GM23338 (cell line): ENCODE results near the gene MYO3B. TPM values are rescaled to one million over a fixed set of nuclear protein-coding genes. Genes with fewer than 3 reads are reported as not detected.

Experiments used
- ATAC-seq: fragments of 200-7000 bp; cut with Tn5 transposase; 3 replicates; pipeline ENCODE4 v1.9.1; 2020
- DNase-seq: peaks from one replicate; pipeline ENCODE4 v3.0.0-alpha.2; 2015; ENCODE audit warnings: low spot score
- H2AFZ ChIP-seq: fragments of 200-600 bp; sonication (generic); 2 replicates; pipeline ENCODE4 v1.8.0; 2016; ENCODE audit warnings: antibody characterized with exemption, mild to moderate bottlenecking, moderate library complexity
- H3F3A ChIP-seq: fragments of 200-600 bp; sonication (generic); replicated peaks from 2 replicates; pipeline ENCODE4 v1.8.0; 2017; ENCODE audit warnings: antibody characterized with exemption, mixed run types, low read depth
- H3K27ac ChIP-seq: fragments of 200-600 bp; sonication (generic); 2 replicates; pipeline ENCODE4 v1.6.1; 2016; ENCODE audit warnings: low read depth
- H3K27me3 ChIP-seq: fragments of 200-600 bp; sonication (generic); 2 replicates; pipeline ENCODE4 v1.8.0; 2016; ENCODE audit warnings: mild to moderate bottlenecking, mixed run types, moderate library complexity; ENCODE audit not compliant: insufficient read depth
- H3K36me3 ChIP-seq: fragments of 200-600 bp; sonication (generic); 2 replicates; pipeline ENCODE4 v1.8.0; 2016; ENCODE audit warnings: mild to moderate bottlenecking; ENCODE audit not compliant: insufficient read depth
- H3K4me1 ChIP-seq: fragments of 200-600 bp; sonication (generic); 2 replicates; pipeline ENCODE4 v1.8.0; 2016; ENCODE audit warnings: mild to moderate bottlenecking, moderate library complexity; ENCODE audit not compliant: insufficient read depth
- H3K4me2 ChIP-seq: fragments of 200-600 bp; sonication (generic); 2 replicates; pipeline ENCODE4 v1.7.1; 2017; ENCODE audit warnings: mixed run types
- H3K4me3 ChIP-seq: fragments of 200-600 bp; sonication (generic); 2 replicates; pipeline ENCODE4 v1.6.1; 2016; ENCODE audit warnings: mixed run types
- H3K79me2 ChIP-seq: fragments of 200-600 bp; sonication (generic); replicated peaks from 2 replicates; pipeline ENCODE4 v1.8.0; 2017; ENCODE audit warnings: mild to moderate bottlenecking; ENCODE audit not compliant: insufficient read depth
- H3K9me2 ChIP-seq: fragments of 200-600 bp; sonication (generic); 2 replicates; pipeline ENCODE4 v1.8.0; 2017; ENCODE audit not compliant: insufficient read depth
- H4K20me1 ChIP-seq: fragments of 200-600 bp; sonication (generic); replicated peaks from 2 replicates; pipeline ENCODE4 v1.8.0; 2017; ENCODE audit warnings: mild to moderate bottlenecking; ENCODE audit not compliant: insufficient read depth
- H3K27ac Mint-ChIP-seq: 2 replicates; pipeline ENCODE4 v1.8.0; 2020; ENCODE audit warnings: inconsistent platforms, mild to moderate bottlenecking, moderate library complexity, mixed read lengths
- H3K27me3 Mint-ChIP-seq: 3 replicates; pipeline ENCODE4 v1.8.0; 2022; ENCODE audit warnings: low read depth, mild to moderate bottlenecking, moderate library complexity, mixed read lengths, inconsistent platforms; ENCODE audit not compliant: insufficient read depth, poor library complexity
- H3K36me3 Mint-ChIP-seq: 3 replicates; pipeline ENCODE4 v1.8.0; 2021; ENCODE audit warnings: low read depth, mild to moderate bottlenecking, inconsistent platforms, moderate library complexity, mixed read lengths
- H3K4me1 Mint-ChIP-seq: 3 replicates; pipeline ENCODE4 v1.8.0; 2020; ENCODE audit warnings: mild to moderate bottlenecking, inconsistent platforms, mixed read lengths
- H3K4me3 Mint-ChIP-seq: 3 replicates; pipeline ENCODE4 v1.8.0; 2021; ENCODE audit warnings: moderate library complexity, mild to moderate bottlenecking, inconsistent platforms, mixed read lengths
- H3K9me3 Mint-ChIP-seq: 3 replicates; pipeline ENCODE4 v1.8.0; 2020; ENCODE audit warnings: moderate library complexity, mild to moderate bottlenecking, inconsistent platforms, mixed read lengths
- CREB1 ChIP-seq: fragments of 250-450 bp; sonication (Bioruptor Pico); IDR thresholded peaks from 2 replicates; pipeline ENCODE4 v1.5.0; 2020; ENCODE audit warnings: low read depth, mild to moderate bottlenecking, moderate library complexity
- ETS1 ChIP-seq: IDR thresholded peaks from 2 replicates; pipeline ENCODE4 v1.6.1; 2016; ENCODE audit warnings: antibody characterized with exemption
- EZH2 ChIP-seq: fragments of 200-600 bp; sonication (generic); IDR thresholded peaks from one replicate; pipeline ENCODE4 v1.8.0; 2017; ENCODE audit warnings: antibody characterized with exemption, mild to moderate bottlenecking, low read depth; ENCODE audit not compliant: unreplicated experiment
- EZH2phosphoT487 ChIP-seq: fragments of 200-600 bp; sonication (generic); IDR thresholded peaks from one replicate; pipeline ENCODE4 v1.8.1; 2018; ENCODE audit warnings: antibody characterized with exemption; ENCODE audit not compliant: unreplicated experiment
- JUNB ChIP-seq: IDR thresholded peaks from one replicate; pipeline ENCODE4 v1.6.1; 2016; ENCODE audit warnings: antibody characterized with exemption; ENCODE audit not compliant: unreplicated experiment
- NANOG ChIP-seq: IDR thresholded peaks from 2 replicates; pipeline ENCODE4 v1.6.1; 2016; ENCODE audit warnings: antibody characterized with exemption, borderline replicate concordance
- POLR2AphosphoS5 ChIP-seq: IDR thresholded peaks from 2 replicates; pipeline ENCODE4 v1.6.1; 2016; ENCODE audit warnings: antibody characterized with exemption, low read depth
- REST ChIP-seq: IDR thresholded peaks from one replicate; pipeline ENCODE4 v1.6.1; 2018; ENCODE audit warnings: antibody characterized with exemption; ENCODE audit not compliant: unreplicated experiment
- STAT1 ChIP-seq: IDR thresholded peaks from one replicate; pipeline ENCODE4 v1.6.1; 2016; ENCODE audit warnings: antibody characterized with exemption; ENCODE audit not compliant: unreplicated experiment
- ZNF114 ChIP-seq: fragments of 250-450 bp; sonication (Bioruptor Pico); IDR thresholded peaks from 2 replicates; pipeline ENCODE4 v1.5.0; 2020; ENCODE audit warnings: mild to moderate bottlenecking, moderate library complexity
- ZNF331 ChIP-seq: fragments of 250-450 bp; sonication (Bioruptor Pico); IDR thresholded peaks from 2 replicates; pipeline ENCODE4 v1.5.0; 2020; ENCODE audit warnings: low read depth, mild to moderate bottlenecking, moderate library complexity
- ZNF462 ChIP-seq: fragments of 250-450 bp; sonication (Bioruptor Pico); IDR thresholded peaks from 2 replicates; pipeline ENCODE4 v1.5.0; 2020; ENCODE audit warnings: mild to moderate bottlenecking, moderate library complexity
- polyA plus RNA-seq: library from polyadenylated mRNA; unstranded; fragments of >200 nt; fragmentation: Nextera tagmentation; extraction: Ambion mirVana; gene quantifications from 2 replicates; pipeline ENCODE4 v1.2.1, GENCODE V29; 2016
- total RNA-seq: library from RNA; depleted of rRNA; stranded (reverse); fragments of >200 nt; shearing (Covaris generic); gene quantifications from 2 replicates; pipeline ENCODE4 v1.2.3, GENCODE V29; 2014
- TF ChIP-seq, protein P1 (sequence below), 2 experiments: fragments of 200-600 bp in 1 of 2; sonication (generic) in 1 of 2; conservative IDR thresholded peaks; 2 replicates each; pipeline versions ENCODE4 v1.5.1 to v1.6.1; 2016 to 2017; ENCODE audit warnings: antibody characterized with exemption in 2 of 2, low read depth in 2 of 2, mild to moderate bottlenecking in 2 of 2, moderate library complexity in 1 of 2

MYO3B gene
- total and polyA plus RNA-seq, 2 experiments from 2014 or later = 0.42 TPM; not detected in 1

DNA sequence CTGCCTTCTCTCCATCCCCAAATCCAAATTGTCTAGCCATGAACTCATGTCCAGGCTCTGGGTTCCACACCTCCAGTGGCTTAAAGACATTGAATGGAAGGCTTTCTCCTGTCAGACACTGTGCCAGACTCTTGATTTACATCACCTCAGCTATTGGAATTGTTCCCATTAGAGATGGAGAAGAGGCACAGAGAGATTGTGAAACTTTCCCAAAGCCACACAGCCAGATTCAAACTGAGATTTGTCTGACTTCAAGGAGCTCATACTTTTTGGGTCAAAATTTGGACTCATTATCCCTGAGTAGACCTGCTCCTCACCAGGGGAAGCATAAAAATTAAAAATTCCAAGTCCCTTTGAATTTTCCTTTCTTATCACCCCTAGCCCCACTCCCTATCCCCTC lies 18.9 kb upstream of the MYO3B start:
- peaks cover 2% of the 10 kb centered on the region; the same call in 1 of the 3 replicates for H3K9me3 Mint-ChIP-seq

More for the DNA sequence above, 18.9 kb upstream of the MYO3B start:
- Mint-ChIP-seq H3K4me3 (no peak overlapping the region), H3K4me1 (peaks cover 25% of the 10 kb centered on the region), H3K27me3 (peaks cover 4% of the 10 kb centered on the region), H3K36me3 (no peaks in the 10 kb centered on the region), H3K27ac (no peak overlapping the region)
- no peaks in the 10 kb centered on the region; the same call in 1 of the 2 replicates for H3K9me2 ChIP-seq
- no peaks in the 10 kb centered on the region for H3K36me3 ChIP-seq
- peaks cover 17% of the 10 kb centered on the region for H3K4me1 ChIP-seq
- no peak overlapping the region for H2AFZ ChIP-seq
- no peaks in the 10 kb centered on the region for H3K27me3 ChIP-seq
- no peak for DNase-seq
- no peaks in the 10 kb centered on the region for H3F3A ChIP-seq
- no peak for ATAC-seq
- H3K27ac ChIP-seq = no peak overlapping the region
- H4K20me1 ChIP-seq = no peaks in the 10 kb centered on the region
- H3K4me3 ChIP-seq = no peak overlapping the region
- TF ChIP-seq ZNF462 (CRISPR knock-in tag) (no peak), STAT1 (no peak), ETS1 (no peak), EZH2phosphoT487 (no peak), POLR2AphosphoS5 (no peak), CREB1 (no peak), EZH2 (no peak), REST (no peak), NANOG (no peak), ZNF114 (CRISPR knock-in tag) (no peak), JUNB (no peak), ZNF331 (CRISPR knock-in tag) (no peak)
- TF ChIP-seq, protein P1, sequence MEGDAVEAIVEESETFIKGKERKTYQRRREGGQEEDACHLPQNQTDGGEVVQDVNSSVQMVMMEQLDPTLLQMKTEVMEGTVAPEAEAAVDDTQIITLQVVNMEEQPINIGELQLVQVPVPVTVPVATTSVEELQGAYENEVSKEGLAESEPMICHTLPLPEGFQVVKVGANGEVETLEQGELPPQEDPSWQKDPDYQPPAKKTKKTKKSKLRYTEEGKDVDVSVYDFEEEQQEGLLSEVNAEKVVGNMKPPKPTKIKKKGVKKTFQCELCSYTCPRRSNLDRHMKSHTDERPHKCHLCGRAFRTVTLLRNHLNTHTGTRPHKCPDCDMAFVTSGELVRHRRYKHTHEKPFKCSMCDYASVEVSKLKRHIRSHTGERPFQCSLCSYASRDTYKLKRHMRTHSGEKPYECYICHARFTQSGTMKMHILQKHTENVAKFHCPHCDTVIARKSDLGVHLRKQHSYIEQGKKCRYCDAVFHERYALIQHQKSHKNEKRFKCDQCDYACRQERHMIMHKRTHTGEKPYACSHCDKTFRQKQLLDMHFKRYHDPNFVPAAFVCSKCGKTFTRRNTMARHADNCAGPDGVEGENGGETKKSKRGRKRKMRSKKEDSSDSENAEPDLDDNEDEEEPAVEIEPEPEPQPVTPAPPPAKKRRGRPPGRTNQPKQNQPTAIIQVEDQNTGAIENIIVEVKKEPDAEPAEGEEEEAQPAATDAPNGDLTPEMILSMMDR (conservative IDR thresholded peaks at IDR 0.05; ENCODE audit: low read depth in 2 of 2) = no peak
- H3K79me2 ChIP-seq = no peaks in the 10 kb centered on the region
- no peak overlapping the region for H3K4me2 ChIP-seq
